Measurements from ENCODE around the gene HTRA1.

Gene HTRA1

GRCh38 chr10:122461367-122461728 lies at the start of gene HTRA1:
HTRA1 (plus strand) TSS chr10:122461553; CDS start chr10:122461653, 100 bp downstream.
- DNase-seq = no peak

- no peak for DNase-seq
Observed at GRCh38 chr10:122413327-122413726, 48.0 kb upstream of the HTRA1 start.

GRCh38 chr10:122417667-122418066 lies 43.7 kb upstream of the HTRA1 start:
- DNase-seq = no peak

GRCh38 chr10:122419016-122419415 lies 42.3 kb upstream of the HTRA1 start:
- DNase-seq = no peak

DNA sequence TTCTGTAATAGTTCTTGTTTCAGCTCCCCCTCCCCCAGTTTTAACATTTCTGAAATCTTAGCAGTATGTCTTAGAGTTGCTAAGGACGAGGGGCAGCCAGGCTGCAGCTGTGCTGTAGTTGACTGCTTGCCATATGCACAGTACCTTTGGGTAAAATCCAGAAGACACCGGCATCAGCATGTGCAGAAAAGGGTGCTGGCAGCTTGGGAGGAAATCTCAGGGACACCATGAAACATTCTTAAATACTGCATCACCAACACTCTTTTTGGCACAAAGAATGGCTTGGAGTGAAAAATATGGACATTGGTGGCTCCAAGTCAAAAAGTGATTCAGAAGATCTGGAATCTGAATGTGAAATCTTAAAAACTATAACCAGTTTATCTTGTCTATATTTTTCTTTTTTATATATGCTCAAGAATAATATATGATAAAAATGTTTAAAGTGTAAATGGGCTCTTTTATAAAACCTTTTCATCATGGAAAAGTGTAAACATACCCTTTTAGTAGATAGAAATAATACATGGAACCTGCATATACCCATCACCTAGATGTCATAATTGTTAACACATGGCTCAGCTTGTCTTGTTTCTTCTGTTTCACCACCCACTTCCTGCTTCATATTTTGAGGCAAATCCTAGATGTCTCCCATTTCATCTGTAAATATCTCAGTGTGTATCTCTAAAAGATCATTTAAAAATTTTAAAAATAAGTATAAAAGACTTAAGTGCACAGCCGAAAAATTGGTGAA lies 41.3 kb upstream of the HTRA1 start:
- no peak for DNase-seq

DNA sequence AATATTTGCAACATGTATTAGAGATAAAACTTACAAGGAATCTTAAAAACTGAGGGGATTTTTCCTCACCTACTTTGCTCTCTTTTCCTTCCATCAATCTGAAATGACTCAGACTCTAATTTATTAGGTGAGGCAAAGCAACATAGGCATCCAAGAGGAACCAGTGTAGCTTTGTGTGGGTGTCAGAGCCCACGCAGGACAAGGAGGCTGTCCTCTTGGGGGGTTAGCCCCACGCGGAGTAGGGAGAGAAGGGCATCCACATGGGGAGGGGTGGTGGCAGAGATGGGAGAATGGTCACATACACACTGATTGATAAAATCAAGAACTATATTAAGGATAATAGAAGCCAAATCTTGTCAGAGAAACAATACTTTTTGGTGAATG lies 40.7 kb upstream of the HTRA1 start:
- no peak for DNase-seq

DNA sequence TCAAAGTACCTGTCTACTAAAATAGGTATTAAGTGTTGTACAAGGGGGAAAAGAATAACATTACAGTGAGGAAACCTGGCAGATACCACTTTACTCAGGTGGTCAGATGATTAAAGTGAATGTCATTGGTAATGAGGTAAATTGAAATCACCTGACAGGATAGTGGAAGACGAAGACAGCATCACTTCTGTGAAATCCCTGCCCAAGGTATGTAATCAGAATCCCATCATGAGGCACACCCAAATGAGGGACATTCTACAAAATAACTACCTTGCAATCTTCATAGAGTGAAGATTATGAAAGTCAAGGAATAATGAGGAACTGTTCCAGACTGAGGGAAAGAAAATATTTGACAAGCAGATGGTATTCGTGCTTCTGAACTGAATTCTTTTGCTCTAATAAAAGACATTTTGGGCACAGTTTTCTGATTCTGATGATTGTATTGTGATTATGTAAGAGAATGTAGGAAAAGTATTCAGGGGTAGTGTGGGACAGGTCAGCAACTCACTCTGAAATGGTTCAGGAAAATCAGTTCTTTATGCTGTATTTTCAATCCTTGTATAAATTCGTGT lies 40.2 kb upstream of the HTRA1 start:
- DNase-seq = no peak

DNA sequence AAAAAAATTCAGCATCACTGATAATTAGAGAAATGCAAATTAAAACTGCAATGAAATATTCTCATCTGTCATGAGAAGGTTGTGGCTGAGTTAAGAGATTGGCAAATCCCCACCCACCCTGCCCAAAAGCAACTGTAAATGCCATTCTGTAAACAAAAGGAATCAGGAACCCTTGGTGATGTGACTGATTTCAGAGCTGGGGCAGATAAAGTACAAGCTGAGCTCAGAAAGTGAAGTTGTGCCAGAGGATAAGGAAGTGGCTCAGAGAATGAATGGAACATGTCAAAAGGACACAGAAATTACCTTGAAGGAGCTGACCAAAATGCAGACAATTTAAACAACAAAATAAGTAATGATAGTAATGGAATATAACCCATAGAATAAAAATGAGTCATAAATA lies 39.6 kb upstream of the HTRA1 start:
- DNase-seq = no peak

DNA sequence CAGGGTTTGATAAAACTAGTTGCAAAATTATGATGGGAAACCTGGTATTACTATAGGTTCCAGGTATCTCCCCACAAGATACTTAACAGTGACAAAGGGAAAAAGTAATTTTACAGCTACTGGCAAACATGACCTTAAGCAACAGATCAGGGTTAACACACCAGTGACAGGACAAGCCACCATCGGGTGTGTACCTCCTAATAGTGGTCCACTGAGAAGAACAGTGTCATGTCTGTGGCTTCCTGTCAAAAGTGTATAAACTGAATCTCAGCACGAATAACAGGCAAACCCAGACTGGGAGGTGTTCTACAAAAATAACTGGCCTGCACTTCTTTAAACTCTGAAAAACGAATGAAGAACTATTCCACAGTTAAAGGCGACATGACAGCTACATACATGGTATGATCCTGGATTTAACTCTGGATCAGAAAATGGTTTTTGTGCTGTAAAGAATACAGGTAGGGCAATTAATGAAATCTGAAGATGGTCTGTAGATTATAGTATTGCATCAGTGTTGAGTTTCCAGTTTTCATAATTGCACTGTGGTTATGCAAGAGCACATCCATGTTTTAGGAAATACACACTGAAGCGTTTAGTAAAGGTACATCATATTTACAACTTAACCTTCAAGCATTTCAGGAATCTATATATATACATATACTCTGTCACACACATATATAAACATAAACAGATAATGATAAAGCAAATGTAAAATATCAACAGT lies 38.9 kb upstream of the HTRA1 start:
- peak; percentile 54 for DNase-seq

GRCh38 chr10:122424059-122424458 lies 37.3 kb upstream of the HTRA1 start:
- DNase-seq = no peak

- DNase-seq = no peak
Observed at GRCh38 chr10:122426829-122427228, 34.5 kb upstream of the HTRA1 start.

GRCh38 chr10:122427280-122427679 lies 34.1 kb upstream of the HTRA1 start:
- no peak for DNase-seq

DNA sequence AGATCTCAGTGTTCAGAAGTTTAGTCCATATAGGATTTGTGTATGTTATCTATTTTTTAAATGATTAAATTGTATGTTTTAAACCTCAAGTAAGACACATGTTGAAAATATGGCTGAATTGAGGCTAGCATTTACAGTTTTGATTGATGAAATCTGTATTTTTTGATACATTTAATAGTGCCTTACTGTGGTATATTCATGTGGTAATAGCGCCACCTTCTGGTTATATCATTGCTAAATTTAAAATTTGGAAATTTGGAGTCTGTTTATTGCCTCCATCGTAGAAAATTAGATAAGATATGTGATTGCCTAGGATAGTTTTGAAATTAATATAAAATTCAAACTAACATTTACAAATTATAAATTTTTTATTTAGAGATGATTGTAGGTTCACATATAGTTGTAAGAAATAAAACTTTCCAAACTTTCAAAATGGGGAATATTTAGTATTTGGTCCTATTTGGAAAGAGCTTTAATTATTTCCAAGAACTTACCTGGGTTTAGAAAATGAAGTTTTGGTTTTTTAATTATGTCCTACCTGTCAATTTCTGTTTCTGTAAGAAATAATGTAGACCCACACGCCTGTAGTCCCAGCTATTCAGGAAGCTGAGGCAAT lies 26.0 kb upstream of the HTRA1 start:
- peak; percentile 70 for DNase-seq

- DNase-seq = no peak
Observed at GRCh38 chr10:122441961-122442360, 19.4 kb upstream of the HTRA1 start.

DNA sequence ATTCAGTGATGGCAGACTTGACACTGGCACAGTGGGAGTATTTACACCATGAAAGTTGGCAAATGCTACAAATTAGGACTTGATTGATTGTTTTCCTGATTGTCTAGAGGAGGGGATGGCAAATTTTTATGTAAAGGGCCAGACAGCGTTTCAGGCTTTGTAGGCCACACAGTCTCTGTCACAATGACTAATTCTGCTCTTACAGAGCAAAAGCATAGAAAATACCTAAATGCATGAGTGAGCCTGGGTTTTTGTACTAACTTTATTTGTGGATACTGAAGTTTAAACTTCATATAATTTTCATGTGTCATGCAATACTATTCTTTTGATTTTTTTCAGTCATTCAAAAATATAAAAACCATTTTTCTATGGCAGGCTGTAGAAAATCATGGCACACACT lies 15.9 kb upstream of the HTRA1 start:
- DNase-seq = no peak

DNA sequence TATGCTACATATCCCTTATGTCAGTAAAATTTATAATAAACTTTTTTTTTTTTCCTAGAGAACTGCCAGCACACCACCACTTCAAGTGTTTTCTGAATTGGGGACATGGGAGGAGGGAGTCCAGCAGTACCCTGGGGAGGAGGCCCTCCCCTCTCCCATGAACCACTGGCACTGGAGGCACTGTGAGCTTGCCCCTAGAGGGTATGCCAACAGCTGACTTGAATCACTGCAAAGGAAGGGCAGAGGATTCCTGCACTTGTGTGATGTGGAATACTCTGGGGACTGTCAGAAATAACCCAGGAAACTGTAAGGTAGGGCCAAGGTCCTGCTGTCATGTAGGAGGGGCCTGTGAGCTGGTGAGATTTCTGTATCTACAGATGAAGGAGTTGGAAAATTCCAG lies 15.4 kb upstream of the HTRA1 start:
- DNase-seq = no peak

DNA sequence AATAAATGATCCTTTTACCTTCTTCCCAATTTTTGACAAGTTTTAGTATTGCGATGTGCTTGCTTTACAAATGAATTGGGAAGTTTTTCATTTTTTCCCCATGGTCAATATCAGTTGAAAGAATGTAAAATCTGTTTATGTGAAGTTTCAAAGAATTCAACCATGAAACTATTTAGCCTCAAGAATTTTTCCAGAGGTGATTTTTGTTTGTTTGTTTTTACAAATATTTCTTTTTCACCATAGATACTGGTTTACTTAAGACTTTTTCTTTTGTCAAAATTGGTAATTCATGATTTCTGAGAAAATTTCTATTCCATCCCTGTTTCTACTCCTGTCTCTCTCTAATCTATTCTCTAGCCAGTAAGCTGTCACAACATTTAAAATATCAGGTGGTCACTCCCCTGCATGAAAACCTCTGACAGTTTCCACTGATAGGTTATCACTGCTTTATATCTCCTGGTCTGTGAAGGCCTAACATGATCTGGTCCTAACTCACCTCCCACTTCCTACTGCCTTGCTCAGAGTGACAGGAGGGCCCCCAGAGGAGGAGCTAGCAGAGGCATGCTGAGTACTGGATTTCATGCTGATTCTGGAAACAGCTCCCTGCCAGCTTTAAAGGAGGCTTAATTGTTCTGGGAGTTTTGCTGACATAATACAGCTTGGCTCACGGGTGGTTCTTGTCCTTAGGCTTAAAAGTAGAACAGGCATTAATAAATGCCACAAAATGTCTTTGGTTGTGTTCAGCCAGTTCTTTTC lies 14.5 kb upstream of the HTRA1 start:
- no peak for DNase-seq

DNA sequence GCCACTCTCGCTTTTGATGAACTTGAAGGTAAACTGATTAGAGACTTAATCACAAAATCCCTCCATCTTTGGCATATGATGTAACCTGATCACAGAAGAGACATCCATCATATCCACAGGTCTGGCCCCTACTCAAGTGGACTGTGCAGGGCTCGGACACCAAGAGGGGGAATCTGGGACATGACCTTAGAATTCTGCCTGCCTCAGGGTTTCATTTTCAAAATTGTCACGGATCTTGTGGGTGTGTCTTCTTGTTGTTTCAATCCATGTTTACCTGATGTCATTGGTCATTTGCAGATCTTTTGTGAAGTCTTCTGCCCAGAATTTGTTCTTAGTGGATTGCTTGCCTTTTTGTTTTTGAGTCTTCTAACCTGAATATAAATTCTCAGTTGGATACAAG lies 12.8 kb upstream of the HTRA1 start:
- no peak for DNase-seq

- DNase-seq = no peak
Observed at GRCh38 chr10:122449153-122449552, 12.2 kb upstream of the HTRA1 start.

- DNase-seq = no peak
Observed at GRCh38 chr10:122450353-122450990, 10.9 kb upstream of the HTRA1 start.

GRCh38 chr10:122454071-122454470 lies 7.3 kb upstream of the HTRA1 start:
- no peak for DNase-seq

DNA sequence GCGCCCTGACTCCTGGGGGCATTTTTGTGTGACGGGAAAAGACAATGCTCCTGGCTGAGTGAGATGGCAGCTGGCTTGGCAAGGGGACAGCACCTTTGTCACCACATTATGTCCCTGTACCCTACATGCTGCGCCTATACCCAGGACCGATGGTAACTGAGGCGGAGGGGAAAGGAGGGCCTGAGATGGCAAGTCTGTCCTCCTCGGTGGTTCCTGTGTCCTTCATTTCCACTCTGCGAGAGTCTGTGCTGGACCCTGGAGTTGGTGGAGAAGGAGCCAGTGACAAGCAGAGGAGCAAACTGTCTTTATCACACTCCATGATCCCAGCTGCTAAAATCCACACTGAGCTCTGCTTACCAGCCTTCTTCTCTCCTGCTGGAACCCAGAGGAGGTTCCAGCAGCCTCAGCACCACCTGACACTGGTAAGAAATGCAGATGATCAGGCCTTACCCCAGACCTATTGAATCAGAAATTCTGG lies 6.7 kb upstream of the HTRA1 start, which contains the start of gene ARMS2:
Gene ARMS2 (plus strand): TSS at position 51 of the 478 bp plus-strand sequence. CDS start 75 bp downstream, at position 126.
- no peak for DNase-seq
